ENCODE results near the gene FSIP1. TPM values are rescaled to one million over a fixed set of nuclear protein-coding genes. Genes with fewer than 3 reads are reported as not detected.

The FSIP1 gene
- total RNA-seq, 5 donors from 2014 or later (not counting 1 experiment from before 2014, with no cell fraction given): 0.30 to 1.0 (median 0.43) TPM

GRCh38 chr15:39777496-39777895 lies 5.1 kb downstream of the FSIP1 start:
- no peaks in the 10 kb centered on the region for H3K27me3 ChIP-seq (replicated peaks in 1 of 2; ENCODE audit: control insufficient read depth in 2 of 2, extremely low read depth in 1 of 2, insufficient read depth in 2 of 2, low read length in 1 of 2)
- 100% methylated on average over 2 of the region's 4 CpGs for WGBS (ENCODE audit: insufficient coverage)
- Mint-ChIP-seq H3K4me1 (peaks cover 26 to 36% (median 34%) of the 10 kb centered on the region in 3 donors), H3K27ac (no peak overlapping the region), H3K4me3 (no peak overlapping the region), H3K9me3 (no peaks in the 10 kb centered on the region), H3K36me3 (no peaks in the 10 kb centered on the region), H3K27me3 (peaks cover 2 to 7% of the 10 kb centered on the region in 2 donors)
- H3K9me3 ChIP-seq: no peaks in the 10 kb centered on the region
- ATAC-seq (replicated peaks in 1 of 4) (no peak), DNase-seq (no peak)
- no peak overlapping the region for H3K27ac ChIP-seq (ENCODE audit: low read length)
- CTCF ChIA-PET: interaction anchor here in 1 of 2 donors (1.4 kb wide), 1 partner anchor 21 kb away, joined by 3 read pairs; no protein-coding TSS in a partner anchor
- no peak overlapping the region for H3K4me3 ChIP-seq (ENCODE audit: control insufficient read depth in 1 of 2, extremely low read depth in 1 of 2, low read length in 1 of 2)
- POLR2A ChIA-PET: no interaction called here
- no peaks in the 10 kb centered on the region for H3K36me3 ChIP-seq (ENCODE audit: control insufficient read depth in 2 of 2, extremely low read depth in 1 of 2, insufficient read depth in 1 of 2, low read length in 1 of 2)
- peaks cover 9 to 13% of the 10 kb centered on the region in 2 experiments for H3K4me1 ChIP-seq (ENCODE audit: control insufficient read depth in 1 of 2, extremely low read depth in 1 of 2, insufficient read depth in 2 of 2, low read length in 2 of 2)

DNA sequence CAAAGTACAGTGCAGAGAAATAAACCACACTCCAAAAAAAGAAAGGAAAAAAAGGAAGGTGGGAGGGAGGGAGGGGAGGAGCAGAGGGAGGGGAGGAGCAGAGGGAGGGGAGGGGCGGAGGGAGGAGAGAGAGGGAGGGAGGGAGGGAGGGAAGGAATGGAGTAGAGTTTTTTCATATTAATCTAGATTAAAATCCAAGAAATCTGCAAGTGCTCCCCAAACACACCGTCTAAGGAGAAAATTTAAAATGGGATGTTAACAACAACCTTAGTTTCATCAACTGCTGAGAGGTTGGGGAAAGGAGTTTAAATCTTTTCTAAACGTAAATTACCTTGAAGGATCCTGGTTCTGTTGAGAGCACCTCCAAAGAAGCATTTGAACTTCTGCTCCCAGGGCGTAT lies 6.6 kb downstream of the FSIP1 start:
- CTCF ChIA-PET: interaction anchor here in 1 of 2 donors (0.6 kb wide), 1 partner anchor 1080 kb away, joined by 4 read pairs; no protein-coding TSS in a partner anchor
- no CpG with 5 or more reads among the region's 4 CpGs for WGBS (ENCODE audit: insufficient coverage)
- Histone ChIP-seq H3K4me3 (ENCODE audit: control insufficient read depth in 1 of 2, extremely low read depth in 1 of 2, low read length in 1 of 2) (no peak overlapping the region), H3K4me1 (ENCODE audit: control insufficient read depth in 1 of 2, extremely low read depth in 1 of 2, insufficient read depth in 2 of 2, low read length in 2 of 2) (peaks cover 3 to 12% of the 10 kb centered on the region in 2 experiments), H3K36me3 (ENCODE audit: control insufficient read depth in 2 of 2, extremely low read depth in 1 of 2, insufficient read depth in 1 of 2, low read length in 1 of 2) (no peaks in the 10 kb centered on the region), H3K9me3 (no peaks in the 10 kb centered on the region), H3K27ac (ENCODE audit: low read length) (no peak overlapping the region), H3K27me3 (replicated peaks in 1 of 2; ENCODE audit: control insufficient read depth in 2 of 2, extremely low read depth in 1 of 2, insufficient read depth in 2 of 2, low read length in 1 of 2) (no peaks in the 10 kb centered on the region)
- Mint-ChIP-seq H3K27me3 (peaks cover 2 to 7% of the 10 kb centered on the region in 2 donors), H3K4me1 (peaks cover 17 to 24% (median 23%) of the 10 kb centered on the region in 3 donors), H3K27ac (no peak overlapping the region), H3K9me3 (no peaks in the 10 kb centered on the region), H3K36me3 (no peaks in the 10 kb centered on the region), H3K4me3 (no peak overlapping the region)
- ATAC-seq (replicated peaks in 1 of 4) (no peak), DNase-seq (no peak)
- POLR2A ChIA-PET: no interaction called here

GRCh38 chr15:39774688-39775267 lies 7.9 kb downstream of the FSIP1 start:
- H3K27ac ChIP-seq (ENCODE audit: low read length): no peak overlapping the region
- Mint-ChIP-seq H3K27ac (peak overlapping the region; percentile 72 to 74), H3K4me1 (peaks cover 17 to 24% (median 19%) of the 10 kb centered on the region in 3 donors), H3K36me3 (no peaks in the 10 kb centered on the region), H3K27me3 (peaks cover 2 to 7% of the 10 kb centered on the region in 2 donors), H3K4me3 (peak overlapping the region in 2 of 3 donors; percentile 34), H3K9me3 (no peaks in the 10 kb centered on the region)
- WGBS (ENCODE audit: insufficient coverage): 11% methylated on average over 1 of the region's 3 CpGs
- DNase-seq: peak in 34 of 35 experiments; percentile 17 to 66 (median 32)
- no peak overlapping the region for H3K4me3 ChIP-seq (ENCODE audit: control insufficient read depth in 1 of 2, extremely low read depth in 1 of 2, low read length in 1 of 2)
- ChIA-PET POLR2A (interaction anchor here in 1 of 2 donors (1.2 kb wide), 1 partner anchor 15 kb away, joined by 3 read pairs; no protein-coding TSS in a partner anchor), CTCF (interaction anchor here in 1 of 2 donors (0.5 to 1.6 kb wide), 5 partner anchors 18 to 1524 kb away, joined by 3 to 12 read pairs (median 3); no protein-coding TSS in a partner anchor)
- H3K36me3 ChIP-seq (ENCODE audit: control insufficient read depth in 2 of 2, extremely low read depth in 1 of 2, insufficient read depth in 1 of 2, low read length in 1 of 2): no peaks in the 10 kb centered on the region
- H3K4me1 ChIP-seq (ENCODE audit: control insufficient read depth in 1 of 2, extremely low read depth in 1 of 2, insufficient read depth in 2 of 2, low read length in 2 of 2): peaks cover 3 to 12% of the 10 kb centered on the region in 2 experiments
- no peaks in the 10 kb centered on the region for H3K27me3 ChIP-seq (replicated peaks in 1 of 2; ENCODE audit: control insufficient read depth in 2 of 2, extremely low read depth in 1 of 2, insufficient read depth in 2 of 2, low read length in 1 of 2)
- ATAC-seq (replicated peaks in 1 of 4): peak; percentile 93 to 99 (median 97)
- no peaks in the 10 kb centered on the region for H3K9me3 ChIP-seq

DNA sequence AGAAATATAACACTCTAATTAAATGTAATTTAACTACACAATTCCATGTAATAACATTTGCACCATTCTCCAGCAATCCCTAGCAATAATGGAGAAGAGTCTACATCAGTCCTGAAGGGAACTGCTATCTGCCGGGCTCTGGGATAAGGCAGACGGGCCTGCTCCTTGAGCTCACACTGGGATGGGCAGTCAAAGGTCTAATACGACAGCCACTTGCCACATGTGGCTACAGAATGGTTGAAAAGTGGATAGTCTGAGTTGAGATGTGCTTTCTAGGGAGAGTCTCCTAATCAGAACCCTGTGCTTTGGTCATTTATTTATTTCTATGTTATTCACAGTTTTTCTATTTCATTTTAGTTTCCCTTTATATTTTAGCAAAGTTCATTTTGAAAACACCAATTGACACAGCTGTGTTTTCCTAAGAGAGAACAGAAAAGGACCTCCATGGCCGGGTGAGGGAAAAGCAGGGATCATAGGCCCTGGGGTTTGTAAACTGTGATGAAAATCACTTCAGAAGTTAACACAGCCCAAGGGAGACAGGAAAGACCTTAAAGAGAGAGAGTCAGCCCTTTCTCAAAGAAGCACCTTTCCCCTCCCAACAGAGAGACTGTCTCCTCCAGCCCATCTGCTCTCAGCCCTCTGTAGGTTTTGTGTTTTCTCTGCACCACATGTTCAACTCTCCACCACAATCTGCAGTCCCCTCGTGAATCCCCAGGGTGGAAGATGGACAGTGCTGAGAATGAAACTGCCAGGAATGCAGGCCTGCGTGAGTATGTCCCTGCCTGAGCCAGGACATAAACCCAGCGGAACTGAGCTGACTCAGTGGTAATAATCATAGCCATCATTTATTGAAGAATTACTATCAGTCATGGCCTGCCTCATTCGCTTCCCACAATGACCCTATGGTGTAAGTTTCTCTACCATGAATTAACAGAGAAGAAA lies 11.6 kb downstream of the FSIP1 start:
- Mint-ChIP-seq H3K9me3 (no peaks in the 10 kb centered on the region), H3K27me3 (peaks cover 0 to 3% of the 10 kb centered on the region in 2 donors), H3K27ac (no peak overlapping the region), H3K4me3 (no peak overlapping the region), H3K4me1 (peaks cover 17 to 20% (median 17%) of the 10 kb centered on the region in 3 donors), H3K36me3 (no peaks in the 10 kb centered on the region)
- ChIA-PET CTCF (no interaction called here), POLR2A (no interaction called here)
- H3K27me3 ChIP-seq (replicated peaks in 1 of 2; ENCODE audit: control insufficient read depth in 2 of 2, extremely low read depth in 1 of 2, insufficient read depth in 2 of 2, low read length in 1 of 2): no peaks in the 10 kb centered on the region
- H3K4me1 ChIP-seq (ENCODE audit: control insufficient read depth in 1 of 2, extremely low read depth in 1 of 2, insufficient read depth in 2 of 2, low read length in 2 of 2): peaks cover 3 to 12% of the 10 kb centered on the region in 2 experiments
- no peak overlapping the region for H3K4me3 ChIP-seq (ENCODE audit: control insufficient read depth in 1 of 2, extremely low read depth in 1 of 2, low read length in 1 of 2)
- no peaks in the 10 kb centered on the region for H3K36me3 ChIP-seq (ENCODE audit: control insufficient read depth in 2 of 2, extremely low read depth in 1 of 2, insufficient read depth in 1 of 2, low read length in 1 of 2)
- 100% methylated on average over 1 of the region's 8 CpGs for WGBS (ENCODE audit: insufficient coverage)
- ATAC-seq (replicated peaks in 1 of 4) (no peak), DNase-seq (no peak)
- H3K9me3 ChIP-seq: no peaks in the 10 kb centered on the region
- H3K27ac ChIP-seq (ENCODE audit: low read length): no peak overlapping the region

GRCh38 chr15:39767921-39768320 lies 14.7 kb downstream of the FSIP1 start:
- no peak overlapping the region for H3K27ac ChIP-seq (ENCODE audit: low read length)
- H3K36me3 Mint-ChIP-seq: no peaks in the 10 kb centered on the region
- DNase-seq (no peak), ATAC-seq (replicated peaks in 1 of 4) (no peak)
- WGBS (ENCODE audit: insufficient coverage): 93% methylated on average over 5 of the region's 5 CpGs
- no peaks in the 10 kb centered on the region for H3K27me3 ChIP-seq (replicated peaks in 1 of 2; ENCODE audit: control insufficient read depth in 2 of 2, extremely low read depth in 1 of 2, insufficient read depth in 2 of 2, low read length in 1 of 2)
- H3K4me3 ChIP-seq (ENCODE audit: control insufficient read depth in 1 of 2, extremely low read depth in 1 of 2, low read length in 1 of 2): no peak overlapping the region
- H3K4me1 Mint-ChIP-seq: peaks cover 0 to 2% (median 0%) of the 10 kb centered on the region in 3 donors
- H3K9me3 Mint-ChIP-seq: no peaks in the 10 kb centered on the region
- no peaks in the 10 kb centered on the region for H3K36me3 ChIP-seq (ENCODE audit: control insufficient read depth in 2 of 2, extremely low read depth in 1 of 2, insufficient read depth in 1 of 2, low read length in 1 of 2)
- H3K4me3 Mint-ChIP-seq: no peak overlapping the region
- peaks cover 0 to 2% of the 10 kb centered on the region in 2 experiments for H3K4me1 ChIP-seq (ENCODE audit: control insufficient read depth in 1 of 2, extremely low read depth in 1 of 2, insufficient read depth in 2 of 2, low read length in 2 of 2)
- H3K27me3 Mint-ChIP-seq: no peaks in the 10 kb centered on the region
- ChIA-PET POLR2A (no interaction called here), CTCF (interaction anchor here in 1 of 2 donors (0.9 to 1.2 kb wide), 2 partner anchors 10 to 11 kb away, joined by 3 to 4 read pairs; no protein-coding TSS in a partner anchor)
- H3K9me3 ChIP-seq: no peaks in the 10 kb centered on the region
- H3K27ac Mint-ChIP-seq: no peak overlapping the region

DNA sequence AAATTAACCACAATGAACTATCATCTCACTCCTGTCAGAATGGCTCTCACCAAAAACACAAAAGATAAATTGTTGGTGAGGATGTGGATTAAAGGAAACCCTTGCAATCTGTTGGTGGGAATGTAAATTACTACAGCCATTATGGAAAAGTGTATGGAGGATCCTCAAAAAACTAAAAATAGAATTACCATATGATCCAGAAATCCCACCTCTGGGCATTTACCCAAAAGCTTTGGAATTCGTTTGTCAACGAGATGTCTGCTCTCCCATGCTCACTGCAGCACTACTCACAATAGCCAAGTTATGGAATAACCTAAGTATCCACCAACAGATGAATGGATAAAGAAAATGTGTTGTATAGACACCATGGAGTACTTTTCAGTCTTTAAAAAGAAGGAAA lies 21.6 kb downstream of the FSIP1 start:
- H3K4me1 ChIP-seq (ENCODE audit: control insufficient read depth in 1 of 2, extremely low read depth in 1 of 2, insufficient read depth in 2 of 2, low read length in 2 of 2): no peaks in the 10 kb centered on the region
- peaks cover 0 to 2% (median 0%) of the 10 kb centered on the region in 3 donors for H3K4me1 Mint-ChIP-seq

More for the DNA sequence above, 21.6 kb downstream of the FSIP1 start:
- H3K36me3 Mint-ChIP-seq: no peaks in the 10 kb centered on the region
- H3K9me3 Mint-ChIP-seq: no peaks in the 10 kb centered on the region
- H3K27ac Mint-ChIP-seq: no peak overlapping the region
- Histone ChIP-seq H3K4me3 (ENCODE audit: control insufficient read depth in 1 of 2, extremely low read depth in 1 of 2, low read length in 1 of 2) (no peak overlapping the region), H3K27me3 (replicated peaks in 1 of 2; ENCODE audit: control insufficient read depth in 2 of 2, extremely low read depth in 1 of 2, insufficient read depth in 2 of 2, low read length in 1 of 2) (no peaks in the 10 kb centered on the region), H3K36me3 (ENCODE audit: control insufficient read depth in 2 of 2, extremely low read depth in 1 of 2, insufficient read depth in 1 of 2, low read length in 1 of 2) (no peaks in the 10 kb centered on the region), H3K27ac (ENCODE audit: low read length) (no peak overlapping the region), H3K9me3 (no peaks in the 10 kb centered on the region)
- POLR2A ChIA-PET: no interaction called here
- WGBS (ENCODE audit: insufficient coverage): no CpG with 5 or more reads among the region's 2 CpGs
- DNase-seq: no peak
- no peak for ATAC-seq (replicated peaks in 1 of 4)
- CTCF ChIA-PET: no interaction called here
- peaks cover 0 to 3% of the 10 kb centered on the region in 2 donors for H3K27me3 Mint-ChIP-seq
- no peak overlapping the region for H3K4me3 Mint-ChIP-seq

Data from T-cell (primary cell).